IMR-90 (cell line): ENCODE results near the gene NT5DC3. TPM values are rescaled to one million over a fixed set of nuclear protein-coding genes. Genes with fewer than 3 reads are reported as not detected.

Source experiments
- ATAC-seq: fragments of 200-7000 bp; cut with Tn5 transposase; 2 replicates; pipeline ENCODE4 v1.9.1; 2020; ENCODE audit warnings: low read depth, mild to moderate bottlenecking, moderate library complexity
- BruUV-seq: library from RNA; stranded (reverse); fragments of 400-500 nt; replicated peaks from 2 replicates; lab custom pipeline; 2021; lab: Mats Ljungman, UMichigan
- CTCF ChIA-PET: fragments of 300-600 bp; formaldehyde crosslinking; extraction: SDS; loops from one replicate; lab custom pipeline; 2021; ENCODE audit warnings: antibody characterized with exemption; lab: Yijun Ruan, JAX
- POLR2A ChIA-PET: fragments of 300-600 bp; sonication (Branson Sonifier 250); formaldehyde crosslinking; loops from one replicate; lab custom pipeline; 2022; ENCODE audit warnings: antibody characterized with exemption; ENCODE audit not compliant: unreplicated experiment; lab: Charles Lee
- DNase-seq: peaks from one replicate; pipeline ENCODE4 v3.0.0; 2013
- H2AFZ ChIP-seq: replicated peaks from 2 replicates; pipeline ENCODE3; 2013; ENCODE audit warnings: low read length, mild to moderate bottlenecking; ENCODE audit not compliant: poor library complexity
- H2AK5ac ChIP-seq: 2 replicates; pipeline ENCODE4 v1.6.1; 2013; ENCODE audit warnings: low read depth, low read length, inconsistent platforms
- H2AK9ac ChIP-seq: replicated peaks from 2 replicates; pipeline ENCODE3; 2013; ENCODE audit warnings: mild to moderate bottlenecking, low read depth, low read length, moderate library complexity; ENCODE audit not compliant: poor library complexity
- H2BK120ac ChIP-seq: 2 replicates; pipeline ENCODE4 v1.6.1; 2013; ENCODE audit warnings: low read depth, low read length, inconsistent platforms
- H2BK15ac ChIP-seq: 3 replicates; pipeline ENCODE4 v1.6.1; 2013; ENCODE audit warnings: low read depth, low read length, inconsistent platforms
- H2BK20ac ChIP-seq: 2 replicates; pipeline ENCODE4 v1.6.1; 2013; ENCODE audit warnings: low read depth, mild to moderate bottlenecking, inconsistent platforms, low read length, moderate library complexity
- H2BK5ac ChIP-seq: 2 replicates; pipeline ENCODE4 v1.6.1; 2013; ENCODE audit warnings: mild to moderate bottlenecking, low read depth, low read length, inconsistent platforms; ENCODE audit not compliant: poor library complexity, severe bottlenecking
- H3K14ac ChIP-seq: replicated peaks from 2 replicates; pipeline ENCODE4 v1.6.1; 2013; ENCODE audit warnings: low read depth, low read length, inconsistent platforms
- H3K18ac ChIP-seq: 2 replicates; pipeline ENCODE4 v1.6.1; 2013; ENCODE audit warnings: low read depth, low read length, control low read depth
- H3K23ac ChIP-seq: 2 replicates; pipeline ENCODE4 v1.6.1; 2013; ENCODE audit warnings: low read depth, low read length, inconsistent platforms
- H3K27ac ChIP-seq: 2 replicates; pipeline ENCODE4 v1.5.1; 2013; ENCODE audit warnings: mild to moderate bottlenecking, control low read depth, low read length; ENCODE audit not compliant: insufficient read depth
- H3K27me3 ChIP-seq: 2 replicates; pipeline ENCODE4 v1.6.1; 2013; ENCODE audit warnings: low read length; ENCODE audit not compliant: control insufficient read depth, insufficient read depth
- H3K36me3 ChIP-seq: 2 replicates; pipeline ENCODE4 v1.6.1; 2013; ENCODE audit warnings: low read length, mixed read lengths; ENCODE audit not compliant: control insufficient read depth, insufficient read depth
- H3K4ac ChIP-seq: 2 replicates; pipeline ENCODE4 v1.6.1; 2013; ENCODE audit warnings: low read depth, low read length, inconsistent platforms
- H3K4me1 ChIP-seq: 2 replicates; pipeline ENCODE4 v1.6.1; 2013; ENCODE audit warnings: low read length, mixed read lengths; ENCODE audit not compliant: control insufficient read depth, insufficient read depth
- H3K4me2 ChIP-seq: 2 replicates; pipeline ENCODE4 v1.6.1; 2013; ENCODE audit warnings: low read depth, mild to moderate bottlenecking, control low read depth, low read length, moderate library complexity
- H3K4me3 ChIP-seq: 2 replicates; pipeline ENCODE4 v1.5.1; 2013; ENCODE audit warnings: low read depth, mild to moderate bottlenecking, control low read depth, low read length, moderate library complexity; ENCODE audit not compliant: insufficient read depth
- H3K56ac ChIP-seq: 2 replicates; pipeline ENCODE4 v1.6.1; 2013; ENCODE audit warnings: low read length, inconsistent platforms; ENCODE audit not compliant: insufficient read depth; ENCODE audit errors: extremely low read depth
- H3K79me1 ChIP-seq, 2 experiments: 2 replicates each; pipeline ENCODE4 v1.6.1; 2013; ENCODE audit warnings: low read length in 2 of 2, inconsistent platforms in 1 of 2, low read depth in 1 of 2
- H3K9ac ChIP-seq: 2 replicates; pipeline ENCODE4 v1.6.1; 2013; ENCODE audit warnings: low read depth, low read length, control low read depth
- H3K9me1 ChIP-seq: 2 replicates; pipeline ENCODE4 v1.6.1; 2013; ENCODE audit warnings: low read length, inconsistent platforms; ENCODE audit not compliant: insufficient read depth
- H3K9me3 ChIP-seq: 2 replicates; pipeline ENCODE4 v1.6.1; 2013; ENCODE audit warnings: low read length; ENCODE audit not compliant: control insufficient read depth, insufficient read depth
- H4K20me1 ChIP-seq: 2 replicates; pipeline ENCODE4 v1.6.1; 2013; ENCODE audit warnings: low read length, inconsistent platforms; ENCODE audit not compliant: insufficient read depth
- H4K5ac ChIP-seq: 2 replicates; pipeline ENCODE4 v1.6.1; 2013; ENCODE audit warnings: mild to moderate bottlenecking, low read depth, low read length, control low read depth
- H4K8ac ChIP-seq, 2 experiments: 2 replicates each; pipeline ENCODE4 v1.6.1; 2013; ENCODE audit warnings: low read depth in 2 of 2, low read length in 2 of 2, control low read depth in 1 of 2, inconsistent platforms in 1 of 2
- H4K91ac ChIP-seq: 2 replicates; pipeline ENCODE4 v1.6.1; 2013; ENCODE audit warnings: low read depth, low read length, inconsistent platforms; ENCODE audit not compliant: insufficient read depth
- BHLHE40 ChIP-seq: fragments of 150-350 bp; IDR thresholded peaks from 2 replicates; pipeline ENCODE4 v1.6.1; 2016; ENCODE audit warnings: mild to moderate bottlenecking, low read depth, low read length
- CEBPB ChIP-seq: IDR thresholded peaks from 2 replicates; pipeline ENCODE4 v1.6.1; 2012; ENCODE audit warnings: low read depth, low read length, improper control_type of control experiment
- CHD1 ChIP-seq: IDR thresholded peaks from 2 replicates; pipeline ENCODE4 v1.6.1; 2012; ENCODE audit warnings: low read depth, low read length, improper control_type of control experiment
- CTCF ChIP-seq: conservative IDR thresholded peaks from 2 replicates; pipeline ENCODE4 v1.5.1; 2012; ENCODE audit warnings: mild to moderate bottlenecking, low read depth, low read length, improper control_type of control experiment
- ELK1 ChIP-seq: fragments of 150-350 bp; IDR thresholded peaks from 2 replicates; pipeline ENCODE4 v1.6.1; 2016; ENCODE audit warnings: low read depth, mild to moderate bottlenecking, low read length, moderate library complexity, borderline replicate concordance
- FOS ChIP-seq: fragments of 150-350 bp; IDR thresholded peaks from 2 replicates; pipeline ENCODE4 v1.6.1; 2016; ENCODE audit warnings: low read depth, low read length
- MAFK ChIP-seq: IDR thresholded peaks from 2 replicates; pipeline ENCODE4 v1.6.1; 2012; ENCODE audit warnings: low read depth, low read length, improper control_type of control experiment
- MAZ ChIP-seq: IDR thresholded peaks from 2 replicates; pipeline ENCODE4 v1.6.1; 2012; ENCODE audit warnings: low read depth, mild to moderate bottlenecking, low read length, improper control_type of control experiment, moderate library complexity, borderline replicate concordance
- MXI1 ChIP-seq: IDR thresholded peaks from 2 replicates; pipeline ENCODE4 v1.6.1; 2012; ENCODE audit warnings: low read depth, mild to moderate bottlenecking, low read length, moderate library complexity, borderline replicate concordance
- NFE2L2 ChIP-seq: fragments of 150-350 bp; IDR thresholded peaks from 2 replicates; pipeline ENCODE4 v1.6.1; 2016; ENCODE audit warnings: low read depth, mild to moderate bottlenecking, low read length
- POLR2A ChIP-seq: IDR thresholded peaks from 2 replicates; pipeline ENCODE4 v1.6.1; 2012; ENCODE audit warnings: mild to moderate bottlenecking, low read depth, low read length
- RAD21 ChIP-seq: IDR thresholded peaks from 2 replicates; pipeline ENCODE4 v1.6.1; 2012; ENCODE audit warnings: low read length, improper control_type of control experiment
- RCOR1 ChIP-seq: IDR thresholded peaks from 2 replicates; pipeline ENCODE4 v1.6.1; 2012; ENCODE audit warnings: mild to moderate bottlenecking, low read length, improper control_type of control experiment; ENCODE audit not compliant: insufficient replicate concordance
- RFX5 ChIP-seq: IDR thresholded peaks from 2 replicates; pipeline ENCODE4 v1.8.0; 2012; ENCODE audit warnings: low read depth, mild to moderate bottlenecking, low read length, moderate library complexity
- SMC3 ChIP-seq: fragments of 150-350 bp; IDR thresholded peaks from 2 replicates; pipeline ENCODE4 v1.6.1; 2016; ENCODE audit warnings: low read depth, mild to moderate bottlenecking, antibody characterized with exemption, low read length, moderate library complexity
- USF2 ChIP-seq: fragments of 150-350 bp; IDR thresholded peaks from 2 replicates; pipeline ENCODE4 v1.6.1; 2017; ENCODE audit warnings: mild to moderate bottlenecking, antibody characterized with exemption, low read length, low read depth
- WGBS, 2 experiments: methylation state at CpG; one replicate each; pipeline versions ENCODE4 v1.1.5 to v1.1.7; 2013; ENCODE audit warnings: missing lambda C conversion rate in 2 of 2; ENCODE audit not compliant: insufficient read length in 1 of 2; ENCODE audit errors: extremely low coverage in 2 of 2; 5-methylcytosine and 5-hydroxymethylcytosine counted together
- dilution Hi-C: fragments of 300-500 bp; cut with HindIII; formaldehyde crosslinking; loops from one replicate; pipeline ENCODE4 v1.14.3; 2018; ENCODE audit warnings: low sequenced_read_pairs; ENCODE audit not compliant: unreplicated experiment
- in situ Hi-C: fragments of 300-500 bp; cut with MboI; formaldehyde crosslinking; loops from 3 replicates; pipeline ENCODE4 v1.14.3; 2019; ENCODE audit warnings: low sequenced_read_pairs, inconsistent platforms, mixed read lengths
- intact Hi-C: fragments of 100-400 bp; cut with micrococcal nuclease; formaldehyde crosslinking; loops from 2 replicates; pipeline ENCODE4 v1.10.0; 2022
- polyA plus RNA-seq, 3 experiments: library from polyadenylated mRNA; depleted of rRNA; stranded (reverse); fragments of >200 nt; gene quantifications; 2 replicates each; pipeline ENCODE4 v1.2.3, GENCODE V29; 2012; ENCODE audit warnings: low replicate concordance in 1 of 3
- total RNA-seq: library from RNA; depleted of rRNA; stranded (reverse); fragments of >200 nt; gene quantifications from 2 replicates; pipeline ENCODE4 v1.2.3, GENCODE V29; 2012

NT5DC3 gene
- total and polyA plus RNA-seq, 2 of the 4 experiments (the other 2 are of a cell fraction) = 7.3 to 17.6 TPM

GRCh38 chr12:103757248-103757647, 83.8 kb downstream of the NT5DC3 start:
- BruUV-seq = no TSS peak

More at GRCh38 chr12:103757248-103757647, 83.8 kb downstream of the NT5DC3 start:
- Histone ChIP-seq H3K27me3 (no peaks in the 10 kb centered on the region), H3K79me1 (no peaks in the 10 kb centered on the region), H4K91ac (no peak overlapping the region), H3K14ac (no peak overlapping the region), H2AK5ac (no peak overlapping the region), H3K36me3 (no peaks in the 10 kb centered on the region), H3K27ac (no peak overlapping the region), H2BK120ac (no peak overlapping the region), H4K20me1 (no peaks in the 10 kb centered on the region), H2AFZ (no peak overlapping the region), H2AK9ac (no peak overlapping the region), H3K18ac (no peak overlapping the region), H3K4me2 (no peak overlapping the region), H3K9me3 (no peaks in the 10 kb centered on the region), H2BK20ac (no peak overlapping the region), H3K9me1 (no peaks in the 10 kb centered on the region), H3K9ac (no peak overlapping the region), H3K56ac (no peak overlapping the region), H3K4ac (no peak overlapping the region), H3K4me3 (no peak overlapping the region), H2BK5ac (no peak overlapping the region), H3K23ac (no peak overlapping the region), H3K4me1 (no peaks in the 10 kb centered on the region), H4K8ac (no peak overlapping the region), H2BK15ac (no peak overlapping the region), H4K5ac (no peak overlapping the region)
- POLR2A ChIA-PET = no interaction called here
- ATAC-seq (no peak), DNase-seq (no peak)
- intact Hi-C loops = no loop called here
- dilution Hi-C loops = no loop called here
- no CpG with 5 or more reads among the region's 1 CpG for WGBS, 2 experiments
- CTCF ChIA-PET = no interaction called here
- TF ChIP-seq MAFK (no peak), ELK1 (no peak), POLR2A (no peak), RCOR1 (no peak), RAD21 (no peak), BHLHE40 (no peak), RFX5 (no peak), MXI1 (no peak), FOS (no peak), NFE2L2 (no peak), MAZ (no peak), SMC3 (no peak), USF2 (no peak), CTCF (no peak), CEBPB (no peak), CHD1 (no peak)
- in situ Hi-C loops = no loop called here
